HepG2 (cell line): Measurements from ENCODE around the gene GSK3A. TPM values are rescaled to one million over a fixed set of nuclear protein-coding genes. Genes with fewer than 3 reads are reported as not detected.
A peak's percentile ranks its signal among the peaks of the same experiment; 100 is the strongest.

Experiments used
- CEBPB ChIP-seq: IDR thresholded peaks from 2 replicates; pipeline ENCODE4 v1.6.1; 2011; ENCODE audit warnings: low read depth, low read length, improper control_type of control experiment, borderline replicate concordance
- DMAP1 ChIP-seq: IDR thresholded peaks from 2 replicates; pipeline ENCODE4 v1.6.1; 2016
- HOXD1 ChIP-seq: sonication (generic); formaldehyde crosslinking; IDR thresholded peaks from 2 replicates; pipeline ENCODE4 v1.5.0; 2020; ENCODE audit warnings: missing genetic modification reagents
- KMT2A ChIP-seq: sonication (generic); formaldehyde crosslinking; IDR thresholded peaks from 2 replicates; pipeline ENCODE4 v1.4.0; 2020; ENCODE audit warnings: missing genetic modification reagents
- MED8 ChIP-seq: sonication (generic); formaldehyde crosslinking; IDR thresholded peaks from 2 replicates; pipeline ENCODE4 v1.8.1; 2023; ENCODE audit warnings: mild to moderate bottlenecking, missing genetic modification reagents; ENCODE audit not compliant: insufficient replicate concordance
- NR1H2 ChIP-seq: sonication (generic); formaldehyde crosslinking; IDR thresholded peaks from 2 replicates; pipeline ENCODE4 v1.8.1; 2022; ENCODE audit warnings: low read depth, missing genetic modification reagents, borderline replicate concordance
- ONECUT2 ChIP-seq: sonication (generic); formaldehyde crosslinking; IDR thresholded peaks from 2 replicates; pipeline ENCODE4 v1.4.0; 2020; ENCODE audit warnings: missing genetic modification reagents
- POGK ChIP-seq: sonication (generic); formaldehyde crosslinking; conservative IDR thresholded peaks from 2 replicates; pipeline ENCODE4 v1.8.0; 2022; ENCODE audit warnings: mild to moderate bottlenecking, moderate library complexity, missing genetic modification reagents
- SIX4 ChIP-seq: sonication (generic); formaldehyde crosslinking; IDR thresholded peaks from 2 replicates; pipeline ENCODE4 v1.4.0; 2020; ENCODE audit warnings: missing genetic modification reagents
- SOX5 ChIP-seq: IDR thresholded peaks from 2 replicates; pipeline ENCODE4 v1.6.1; 2016; ENCODE audit warnings: borderline replicate concordance
- TBX3 ChIP-seq: fragments of 450-650 bp; IDR thresholded peaks from 2 replicates; pipeline ENCODE4 v1.6.1; 2017; ENCODE audit warnings: antibody characterized with exemption, mild to moderate bottlenecking, inconsistent platforms, borderline replicate concordance
- TGIF2 ChIP-seq: IDR thresholded peaks from 2 replicates; pipeline ENCODE4 v1.6.1; 2016; ENCODE audit warnings: control low read depth, missing compliant biosample characterization
- TIGD3 ChIP-seq: sonication (generic); formaldehyde crosslinking; IDR thresholded peaks from 2 replicates; pipeline ENCODE4 v1.5.1; 2020; ENCODE audit warnings: mild to moderate bottlenecking, missing genetic modification reagents, borderline replicate concordance
- XRCC5 ChIP-seq: fragments of 200-400 bp; formaldehyde crosslinking; optimal IDR thresholded peaks from 2 replicates; pipeline ENCODE3; 2017; ENCODE audit warnings: mild to moderate bottlenecking, low read length
- YEATS4 ChIP-seq: sonication (generic); formaldehyde crosslinking; IDR thresholded peaks from 2 replicates; pipeline ENCODE4 v1.4.0; 2020; ENCODE audit warnings: missing genetic modification reagents, borderline replicate concordance
- ZFP41 ChIP-seq: sonication (generic); formaldehyde crosslinking; IDR thresholded peaks from 2 replicates; pipeline ENCODE4 v1.4.0; 2020; ENCODE audit warnings: mild to moderate bottlenecking, missing genetic modification reagents, borderline replicate concordance
- ZFY ChIP-seq: sonication (generic); formaldehyde crosslinking; IDR thresholded peaks from 2 replicates; pipeline ENCODE4 v1.4.0; 2020; ENCODE audit warnings: missing genetic modification reagents
- ZMYM4 ChIP-seq: sonication (generic); formaldehyde crosslinking; IDR thresholded peaks from 2 replicates; pipeline ENCODE4 v1.8.1; 2023; ENCODE audit warnings: mild to moderate bottlenecking, missing genetic modification reagents
- ZNF143 ChIP-seq: sonication (generic); formaldehyde crosslinking; IDR thresholded peaks from 2 replicates; pipeline ENCODE4 v1.4.0; 2020; ENCODE audit warnings: missing genetic modification reagents
- ZNF547 ChIP-seq: sonication (generic); formaldehyde crosslinking; IDR thresholded peaks from 2 replicates; pipeline ENCODE4 v1.5.1; 2020; ENCODE audit warnings: mild to moderate bottlenecking, missing genetic modification reagents
- ZNF777 ChIP-seq: sonication (generic); formaldehyde crosslinking; IDR thresholded peaks from 2 replicates; pipeline ENCODE4 v1.4.0; 2020; ENCODE audit warnings: missing genetic modification reagents
- polyA plus RNA-seq, 8 experiments: library from polyadenylated mRNA; depleted of rRNA in 3 of 8; stranded (reverse) in 7 of 8; unstranded in 1 of 8; fragments of >200 nt; fragmentation: Illumina TruSeq in 4 of 8; extraction: Trizol in 4 of 8; gene quantifications; 2 replicates each; pipeline versions ENCODE4 v1.2.1 to v1.2.3, GENCODE V29; 2011 to 2016; ENCODE audit warnings: low read depth in 4 of 8, missing spikeins in 1 of 8, mixed read lengths in 1 of 8; ENCODE audit not compliant: insufficient read depth in 1 of 8
- total RNA-seq, 5 experiments: library from RNA; depleted of rRNA; stranded (reverse); fragments of >200 nt; fragmentation: Illumina TruSeq; extraction: Trizol; gene quantifications; 2 replicates each; pipeline ENCODE4 v1.2.3, GENCODE V29; 2016; ENCODE audit warnings: low read depth in 1 of 5
- TF ChIP-seq, protein P1 (sequence below): sonication (generic); formaldehyde crosslinking; IDR thresholded peaks from 2 replicates; pipeline ENCODE4 v1.8.0; 2022; ENCODE audit warnings: mild to moderate bottlenecking, missing genetic modification reagents; ENCODE audit not compliant: insufficient replicate concordance
- TF ChIP-seq, protein P2 (sequence below): IDR thresholded peaks from 2 replicates; pipeline ENCODE4 v1.6.1; 2016; ENCODE audit warnings: missing compliant biosample characterization, missing genetic modification reagents, borderline replicate concordance

The GSK3A gene
- total and polyA plus RNA-seq, 2 of the 13 experiments (the other 11 are each of a cell fraction or from before 2014, with no cell fraction given): 16.9 to 52.5 TPM

DNA sequence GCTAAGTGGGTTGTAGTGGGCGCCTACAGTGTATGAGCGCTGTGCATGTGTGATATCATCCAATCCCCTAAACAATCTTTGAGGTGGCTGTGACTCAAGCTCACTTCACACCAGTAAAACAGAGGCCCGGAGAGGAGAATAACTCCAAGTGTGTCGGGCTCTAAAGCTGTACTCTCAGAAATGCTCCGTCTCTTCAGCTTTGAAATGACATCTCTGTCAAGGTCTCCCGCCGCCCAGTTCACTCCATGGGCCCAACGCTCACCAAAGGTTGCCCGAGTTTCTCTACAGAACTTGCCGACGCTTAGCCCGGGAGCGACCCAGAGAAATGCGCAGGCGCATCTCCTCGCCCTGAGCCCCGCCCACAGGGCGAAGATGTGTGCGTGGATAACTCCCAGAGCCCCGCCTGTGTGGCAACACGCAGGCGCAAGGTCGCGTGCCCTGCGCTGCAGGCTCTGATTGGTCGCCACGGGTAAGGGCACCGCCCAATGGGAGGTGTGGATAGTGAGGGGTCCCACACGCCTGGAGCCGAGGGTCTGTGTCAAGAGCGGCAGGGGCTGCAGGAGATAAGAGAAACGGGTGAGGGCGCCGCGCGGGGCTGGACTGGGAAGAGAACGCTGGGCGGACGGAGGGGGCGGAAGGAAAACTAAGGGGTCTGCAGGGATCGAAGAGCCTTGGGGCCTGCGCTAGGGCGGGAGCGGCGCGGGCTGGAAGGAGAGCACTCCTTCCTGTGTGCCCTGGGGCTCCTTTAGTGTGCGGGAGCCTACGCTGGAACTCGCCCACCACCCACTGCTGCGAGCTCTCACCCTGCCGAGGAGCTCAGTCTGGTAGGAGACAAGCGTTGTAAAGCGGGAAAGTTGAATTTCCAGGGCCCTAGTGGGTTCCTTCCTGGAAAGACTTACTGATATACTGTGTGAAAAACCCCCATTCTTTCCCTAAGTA is 22.3 kb downstream of the GSK3A start, which contains the start of gene ZNF526 (continued):
- peak; percentile 57; the same call in 1 of the 2 replicates for TF ChIP-seq POGK (CRISPR knock-in tag)
- no peak for TF ChIP-seq ZFP41
- 0 out of 2 replicates have a peak, but pooled peaks have one; percentile 50 for TF ChIP-seq ZNF547 (CRISPR knock-in tag)
- TF ChIP-seq SIX4 (CRISPR knock-in tag): no peak
- TF ChIP-seq, protein P1, sequence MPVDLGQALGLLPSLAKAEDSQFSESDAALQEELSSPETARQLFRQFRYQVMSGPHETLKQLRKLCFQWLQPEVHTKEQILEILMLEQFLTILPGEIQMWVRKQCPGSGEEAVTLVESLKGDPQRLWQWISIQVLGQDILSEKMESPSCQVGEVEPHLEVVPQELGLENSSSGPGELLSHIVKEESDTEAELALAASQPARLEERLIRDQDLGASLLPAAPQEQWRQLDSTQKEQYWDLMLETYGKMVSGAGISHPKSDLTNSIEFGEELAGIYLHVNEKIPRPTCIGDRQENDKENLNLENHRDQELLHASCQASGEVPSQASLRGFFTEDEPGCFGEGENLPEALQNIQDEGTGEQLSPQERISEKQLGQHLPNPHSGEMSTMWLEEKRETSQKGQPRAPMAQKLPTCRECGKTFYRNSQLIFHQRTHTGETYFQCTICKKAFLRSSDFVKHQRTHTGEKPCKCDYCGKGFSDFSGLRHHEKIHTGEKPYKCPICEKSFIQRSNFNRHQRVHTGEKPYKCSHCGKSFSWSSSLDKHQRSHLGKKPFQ (CRISPR knock-in tag): peak; percentile 71
- TF ChIP-seq, protein P2, sequence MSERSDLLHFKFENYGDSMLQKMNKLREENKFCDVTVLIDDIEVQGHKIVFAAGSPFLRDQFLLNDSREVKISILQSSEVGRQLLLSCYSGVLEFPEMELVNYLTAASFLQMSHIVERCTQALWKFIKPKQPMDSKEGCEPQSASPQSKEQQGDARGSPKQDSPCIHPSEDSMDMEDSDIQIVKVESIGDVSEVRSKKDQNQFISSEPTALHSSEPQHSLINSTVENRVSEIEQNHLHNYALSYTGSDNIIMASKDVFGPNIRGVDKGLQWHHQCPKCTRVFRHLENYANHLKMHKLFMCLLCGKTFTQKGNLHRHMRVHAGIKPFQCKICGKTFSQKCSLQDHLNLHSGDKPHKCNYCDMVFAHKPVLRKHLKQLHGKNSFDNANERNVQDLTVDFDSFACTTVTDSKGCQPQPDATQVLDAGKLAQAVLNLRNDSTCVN: peak; percentile 81
- peak; percentile 70 for TF ChIP-seq TGIF2
- TF ChIP-seq YEATS4 (CRISPR knock-in tag): peak; percentile 83; the same call in 1 of the 2 replicates
- TF ChIP-seq ZFY: peak; percentile 79
- no peak for TF ChIP-seq ZNF777
- TF ChIP-seq SOX5: peak; percentile 35; the same call in 1 of the 2 replicates
- TF ChIP-seq TIGD3 (CRISPR knock-in tag): 0 out of 2 replicates have a peak, but pooled peaks have one; percentile 65
- peak; percentile 72 for TF ChIP-seq ZNF143 (CRISPR knock-in tag)
- peak; percentile 76; the same call in 1 of the 2 replicates for TF ChIP-seq DMAP1 (CRISPR knock-in tag)
- peak; percentile 70; the same call in 1 of the 2 replicates for TF ChIP-seq KMT2A
- peak; percentile 55 for TF ChIP-seq XRCC5
- TF ChIP-seq MED8 (CRISPR knock-in tag): no peak
- no peak for TF ChIP-seq NR1H2 (CRISPR knock-in tag)
- TF ChIP-seq CEBPB: peak; percentile 64; the same call in 1 of the 2 replicates
- TF ChIP-seq HOXD1 (CRISPR knock-in tag): no peak
- TF ChIP-seq ONECUT2 (CRISPR knock-in tag): no peak
- peak; percentile 61; the same call in 1 of the 2 replicates for TF ChIP-seq TBX3
- peak; percentile 77 for TF ChIP-seq ZMYM4 (CRISPR knock-in tag)
